OCI-M2 (cell line): Measurements from ENCODE around the gene NFATC4.

Experiments
- DNase-seq: peaks from one replicate; lab custom pipeline; 2025; ENCODE audit not compliant: unreplicated experiment; lab: John Stamatoyannopoulos, UW

Gene NFATC4

GRCh38 chr14:24407608-24408325, 39.8 kb downstream of the NFATC4 start:
- no peak for DNase-seq

GRCh38 chr14:24408764-24409163, 40.8 kb downstream of the NFATC4 start:
- no peak for DNase-seq

- no peak for DNase-seq
These were observed 41.2 kb downstream of the NFATC4 start for GRCh38 chr14:24409192-24409591.

DNA sequence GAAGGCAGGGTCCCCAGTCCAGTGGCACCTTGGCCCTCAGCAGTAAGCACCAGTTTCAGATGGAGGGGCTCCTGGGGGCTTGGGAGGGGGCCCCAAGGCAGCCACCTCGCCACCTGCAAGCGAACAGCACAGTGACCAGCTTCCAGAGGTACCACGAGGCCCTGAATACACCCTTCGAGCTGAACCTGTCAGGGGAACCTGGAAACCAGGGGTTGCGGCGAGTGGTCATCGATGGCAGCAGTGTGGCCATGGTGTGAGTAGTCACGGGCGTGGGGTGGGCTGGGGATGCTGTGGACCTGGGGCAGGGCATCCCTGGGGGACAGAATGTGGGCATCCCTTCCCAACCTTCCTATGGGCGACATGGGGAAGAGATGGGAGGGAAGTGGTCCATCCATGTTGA, 42.0 kb downstream of the NFATC4 start:
- no peak for DNase-seq

DNA sequence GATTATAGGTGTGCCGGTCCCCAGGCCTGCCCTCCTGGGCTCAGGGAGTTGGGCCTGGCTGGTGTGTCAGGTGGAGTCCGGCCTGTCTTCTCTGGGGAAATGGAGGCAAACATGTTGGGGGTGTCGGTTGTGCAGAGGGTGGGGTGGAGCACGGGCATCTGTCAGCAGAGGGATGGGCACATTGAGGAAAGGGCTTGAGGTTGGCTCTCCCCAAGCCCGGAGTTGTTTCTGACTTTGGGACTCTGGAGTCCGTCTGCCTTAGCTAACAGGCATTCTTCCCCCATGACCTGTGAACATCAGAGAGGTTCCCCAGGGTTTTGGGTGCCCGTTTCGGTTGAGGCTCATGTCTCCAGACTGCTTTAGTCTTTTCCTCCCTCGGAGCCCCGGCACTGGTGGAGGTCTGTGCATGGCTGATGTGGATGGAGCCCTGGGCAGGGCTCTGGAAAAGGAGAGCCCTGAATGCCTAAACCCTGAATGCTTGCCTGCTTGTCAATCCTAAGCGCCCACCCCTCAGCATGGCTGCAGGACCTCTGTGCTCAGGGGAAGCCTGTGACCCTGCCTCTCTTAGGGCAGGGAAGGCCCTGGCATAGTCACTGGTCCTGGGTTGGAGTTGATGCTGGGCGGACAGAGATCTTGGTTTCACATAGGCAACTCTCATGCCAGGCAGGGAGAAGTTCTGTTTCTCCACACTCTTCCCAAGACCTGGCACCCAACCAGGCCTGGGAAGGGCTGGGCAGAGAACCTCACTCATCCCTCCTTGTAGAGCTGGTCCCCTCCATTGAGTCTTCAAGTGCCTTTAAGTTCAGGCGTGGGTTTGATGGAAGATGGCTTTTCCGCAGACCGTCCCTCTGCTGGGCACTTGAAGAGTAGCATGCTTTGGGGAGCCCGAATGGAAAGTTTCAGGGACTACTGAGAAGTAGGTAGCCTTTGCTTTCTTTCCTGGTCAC, 43.7 kb downstream of the NFATC4 start:
- no peak for DNase-seq

- DNase-seq: no peak
These were observed 46.1 kb downstream of the NFATC4 start for GRCh38 chr14:24414077-24414476.

GRCh38 chr14:24414732-24415420, 46.9 kb downstream of the NFATC4 start:
- DNase-seq: no peak

DNA sequence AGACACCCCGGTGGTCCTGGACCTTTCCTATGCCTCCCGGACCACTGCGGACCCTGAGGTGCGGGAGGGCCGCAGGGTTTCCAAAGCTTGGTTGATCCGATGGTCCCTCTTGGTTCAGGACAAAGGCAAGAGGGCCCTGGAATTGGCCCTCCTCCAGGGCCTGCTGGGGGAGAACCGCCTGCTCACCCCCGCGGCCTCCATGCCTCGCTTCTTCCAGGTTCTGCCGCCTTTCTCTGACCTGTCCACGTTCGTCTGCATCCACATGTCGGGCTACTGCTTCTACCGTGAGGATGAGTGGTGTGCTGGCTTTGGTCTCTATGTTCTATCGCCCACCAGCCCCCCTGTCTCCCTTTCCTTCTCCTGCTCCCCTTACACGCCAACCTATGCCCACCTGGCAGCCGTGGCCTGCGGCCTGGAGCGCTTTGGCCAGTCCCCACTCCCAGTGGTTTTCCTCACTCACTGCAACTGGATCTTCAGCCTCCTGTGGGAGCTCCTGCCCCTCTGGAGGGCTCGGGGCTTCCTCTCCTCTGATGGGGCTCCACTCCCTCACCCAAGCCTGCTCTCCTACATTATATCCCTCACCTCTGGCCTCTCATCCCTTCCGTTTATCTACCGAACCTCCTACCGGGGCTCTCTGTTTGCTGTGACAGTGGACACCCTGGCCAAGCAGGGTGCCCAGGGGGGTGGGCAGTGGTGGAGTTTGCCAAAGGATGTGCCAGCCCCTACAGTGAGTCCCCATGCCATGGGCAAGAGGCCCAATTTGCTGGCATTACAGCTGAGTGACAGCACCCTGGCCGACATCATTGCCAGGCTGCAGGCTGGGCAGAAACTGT, 47.7 kb downstream of the NFATC4 start:
- no peak for DNase-seq

DNA sequence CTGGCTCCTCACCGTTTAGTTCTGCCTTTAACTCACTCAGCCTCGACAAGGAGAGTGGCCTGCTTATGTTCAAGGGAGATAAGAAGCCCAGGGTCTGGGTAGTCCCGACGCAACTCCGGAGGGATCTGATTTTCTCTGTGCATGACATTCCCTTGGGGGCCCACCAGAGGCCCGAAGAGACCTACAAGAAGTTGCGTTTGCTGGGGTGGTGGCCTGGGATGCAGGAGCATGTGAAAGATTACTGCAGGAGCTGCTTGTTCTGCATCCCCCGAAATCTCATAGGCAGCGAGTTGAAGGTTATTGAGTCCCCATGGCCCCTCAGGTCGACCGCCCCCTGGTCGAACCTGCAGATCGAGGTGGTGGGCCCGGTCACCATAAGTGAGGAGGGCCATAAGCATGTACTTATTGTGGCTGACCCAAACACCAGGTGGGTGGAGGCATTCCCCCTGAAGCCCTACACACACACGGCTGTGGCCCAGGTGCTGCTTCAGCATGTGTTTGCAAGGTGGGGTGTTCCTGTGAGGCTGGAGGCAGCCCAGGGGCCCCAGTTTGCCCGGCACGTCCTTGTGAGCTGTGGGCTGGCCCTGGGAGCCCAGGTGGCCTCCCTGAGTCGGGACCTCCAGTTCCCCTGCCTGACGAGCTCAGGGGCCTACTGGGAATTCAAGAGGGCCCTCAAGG, 48.4 kb downstream of the NFATC4 start:
- DNase-seq: no peak

GRCh38 chr14:24416932-24417619, 49.1 kb downstream of the NFATC4 start:
- no peak for DNase-seq

GRCh38 chr14:24417832-24418491, 50.0 kb downstream of the NFATC4 start:
- no peak for DNase-seq

DNA sequence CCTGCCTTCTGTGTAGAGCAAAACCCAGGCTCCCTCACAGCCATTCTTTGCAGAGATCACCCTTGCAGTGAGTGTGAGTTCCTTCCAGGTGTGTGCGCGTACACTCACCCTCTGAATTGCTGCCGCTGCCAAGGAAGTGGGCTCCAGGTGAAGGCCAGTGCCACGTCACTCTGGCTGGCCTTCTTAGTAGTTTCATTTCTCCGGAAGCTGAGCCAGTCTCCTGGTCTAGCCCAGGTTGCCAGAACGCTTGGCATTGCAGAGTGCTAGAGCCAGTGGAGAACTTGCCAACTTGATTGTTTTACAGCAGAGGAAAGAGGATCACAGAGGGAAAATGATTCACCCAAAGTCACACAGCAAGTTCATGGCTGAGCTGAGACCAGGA, 50.5 kb downstream of the NFATC4 start:
- DNase-seq: no peak

DNA sequence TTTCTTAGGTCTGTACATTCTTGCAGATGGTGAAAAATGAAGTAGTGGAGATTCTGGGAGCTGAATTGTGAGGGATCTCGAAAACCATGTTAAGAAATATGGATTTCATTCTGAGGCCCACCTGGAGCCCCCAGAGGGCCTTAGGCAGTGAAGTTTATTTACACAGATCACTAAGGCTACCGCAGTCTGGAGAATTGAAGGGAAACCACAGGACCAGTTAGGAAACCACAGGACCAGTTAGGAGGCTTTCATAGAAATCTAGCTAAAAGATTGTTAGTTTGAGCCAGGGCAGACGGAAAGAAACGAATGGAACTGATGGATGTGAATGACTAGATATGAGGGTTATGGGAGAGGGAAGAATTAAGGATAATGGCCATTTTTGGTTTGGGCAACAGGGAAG, 54.3 kb downstream of the NFATC4 start:
- no peak for DNase-seq

DNA sequence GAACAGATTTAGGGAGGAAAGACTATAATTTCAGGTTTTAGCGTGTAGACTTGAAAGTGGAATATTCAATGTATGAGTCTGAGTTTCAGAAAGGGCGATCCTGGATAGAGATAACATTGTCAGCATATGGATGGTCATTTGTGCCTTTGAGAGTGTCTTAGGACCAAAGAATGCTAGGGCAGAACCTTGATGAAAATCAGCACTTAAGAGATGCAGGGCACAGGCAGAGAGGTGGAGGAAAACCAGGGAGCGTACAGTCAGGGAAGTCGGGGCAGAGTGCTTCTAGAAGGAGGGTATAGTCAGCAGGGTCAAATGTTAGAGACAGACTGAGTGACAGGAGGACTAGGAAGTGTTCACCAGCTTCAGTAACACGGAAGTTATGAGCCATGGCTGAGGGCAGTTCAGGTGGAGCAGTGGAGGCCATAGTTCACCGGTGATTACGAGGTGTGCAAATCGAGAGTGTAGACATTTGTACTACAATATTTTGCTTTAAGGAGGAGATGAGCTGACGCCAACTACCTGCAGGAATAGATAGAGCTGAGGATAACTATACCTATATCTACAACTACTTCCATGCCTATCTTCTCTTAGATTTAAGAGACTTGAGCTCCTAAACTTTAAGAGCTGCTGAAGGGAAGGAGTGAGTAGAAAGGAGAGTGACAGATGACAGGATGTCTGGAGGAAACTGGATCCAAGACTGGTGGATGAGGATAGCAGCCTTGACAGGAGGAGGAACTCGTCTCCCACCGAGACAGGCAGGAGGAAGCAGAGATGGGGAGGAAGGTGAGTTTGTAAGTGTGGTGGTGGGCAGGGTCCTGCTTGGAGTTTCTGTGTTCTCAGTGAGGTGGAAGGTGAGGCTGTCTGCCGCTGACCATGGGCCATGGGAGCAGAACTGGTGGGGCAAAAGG, 55.0 kb downstream of the NFATC4 start:
- no peak for DNase-seq

DNA sequence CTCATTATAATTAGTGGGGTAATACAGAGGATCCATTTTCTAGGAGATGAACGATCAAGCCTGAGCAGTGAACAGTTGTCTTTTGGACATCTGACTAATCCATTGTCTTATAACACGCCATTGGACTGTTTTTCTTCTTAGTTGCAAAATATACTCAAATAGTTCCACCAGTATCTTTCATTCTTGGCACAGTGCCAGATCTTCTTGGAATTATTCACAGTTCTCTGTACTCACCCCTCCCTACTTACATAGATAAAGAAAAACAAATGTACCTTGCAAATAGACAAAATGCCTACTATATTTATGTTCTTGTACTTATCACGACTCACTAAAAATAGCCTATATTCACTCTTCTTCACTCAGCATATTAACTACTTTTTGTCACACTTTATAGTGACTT, 57.7 kb downstream of the NFATC4 start:
- DNase-seq: no peak

GRCh38 chr14:24426150-24426911, 58.3 kb downstream of the NFATC4 start:
- no peak for DNase-seq

DNA sequence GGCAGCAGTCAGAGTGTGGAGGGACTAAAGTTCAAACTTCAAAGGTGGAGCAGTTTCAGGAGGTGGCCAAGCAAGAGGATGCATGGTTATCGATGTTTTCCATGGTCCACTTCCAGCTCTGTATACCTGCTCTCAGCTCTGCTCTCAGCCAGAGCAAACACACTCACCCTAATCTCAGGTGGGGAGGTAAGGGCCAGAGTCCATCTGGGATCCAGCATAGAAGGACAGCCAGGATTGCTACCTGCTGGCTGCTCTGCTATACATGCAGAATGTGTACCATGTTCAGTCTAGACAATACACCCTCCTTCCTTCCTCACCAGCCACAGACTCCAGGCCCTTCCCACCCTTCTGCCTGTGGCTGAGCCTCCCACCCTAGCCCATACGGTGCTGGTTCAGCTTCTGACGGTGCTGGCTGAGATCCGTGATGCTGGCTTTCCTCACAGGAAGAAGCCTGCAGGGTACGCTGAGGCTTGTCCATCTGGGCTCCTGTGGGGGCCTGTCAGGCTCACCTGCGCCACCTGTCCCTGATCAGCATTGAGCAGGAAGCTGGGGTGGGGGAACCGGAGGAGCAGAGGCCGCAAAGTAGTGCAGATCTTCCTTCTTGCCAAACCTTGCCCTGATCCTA, 59.0 kb downstream of the NFATC4 start:
- no peak for DNase-seq
